Measurements from ENCODE around the gene CDT1.
"Not testable (repeated sequence)": the region's sequence is repeated elsewhere in the genome, so short reads cannot be mapped to it uniquely, and the experiment has no call there.

Gene CDT1

GRCh38 chr16:88770461-88771293 is 32.9 kb upstream of the CDT1 start:
- peak overlapping the region; percentile 69 for H3K27ac ChIP-seq
- no peak for TF ChIP-seq CTCF (conservative IDR thresholded peaks at IDR 0.05)

GRCh38 chr16:88771294-88771772 is 32.3 kb upstream of the CDT1 start:
- no peak for TF ChIP-seq CTCF (conservative IDR thresholded peaks at IDR 0.05)
- H3K27ac ChIP-seq: peak overlapping the region; percentile 69

DNA sequence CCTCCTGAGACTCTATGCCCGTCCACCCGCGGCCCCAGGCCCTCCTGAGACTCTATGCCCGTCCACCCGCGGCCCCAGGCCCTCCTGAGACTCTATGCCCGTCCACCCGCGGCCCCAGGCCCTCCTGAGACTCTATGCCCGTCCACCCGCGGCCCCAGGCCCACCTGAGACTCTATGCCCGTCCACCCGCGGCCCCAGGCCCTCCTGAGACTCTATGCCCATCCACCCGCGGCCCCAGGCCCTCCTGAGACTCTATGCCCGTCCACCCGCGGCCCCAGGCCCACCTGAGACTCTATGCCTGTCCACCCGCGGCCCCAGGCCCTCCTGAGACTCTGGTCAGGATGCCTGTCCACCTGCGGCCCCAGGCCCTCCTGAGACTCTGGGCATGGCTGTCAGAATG is 31.8 kb upstream of the CDT1 start:
- not testable (repeated sequence) for H3K27ac ChIP-seq

GRCh38 chr16:88772871-88773811 is 30.4 kb upstream of the CDT1 start:
- H3K27ac ChIP-seq: no peak overlapping the region
- no peak for TF ChIP-seq CTCF (conservative IDR thresholded peaks at IDR 0.05)

DNA sequence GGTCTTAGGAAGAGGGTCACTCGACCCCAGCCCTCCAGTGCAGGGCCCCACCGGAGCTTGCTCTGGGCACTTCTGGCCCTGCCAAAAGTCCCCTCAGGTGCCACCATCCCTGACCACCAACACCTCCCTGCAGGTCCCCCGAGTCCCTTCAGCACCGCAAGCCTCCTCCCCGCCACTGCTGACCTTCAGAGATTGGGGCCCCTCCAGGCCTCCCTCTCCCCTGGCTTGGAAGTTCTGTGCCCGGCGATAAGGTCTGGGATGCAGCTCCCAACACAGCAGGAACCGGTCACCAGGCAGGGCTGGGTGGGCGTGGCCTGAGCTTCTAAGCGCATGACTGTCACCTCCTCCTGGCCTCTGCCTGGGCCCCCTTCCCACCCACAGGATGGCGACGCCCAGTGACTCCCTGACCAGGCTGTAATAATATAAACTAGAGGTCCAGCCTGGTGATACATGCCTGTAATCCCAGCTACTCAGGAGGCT is 29.7 kb upstream of the CDT1 start:
- no peak overlapping the region for H3K27ac ChIP-seq
- TF ChIP-seq CTCF (conservative IDR thresholded peaks at IDR 0.05): no peak

DNA sequence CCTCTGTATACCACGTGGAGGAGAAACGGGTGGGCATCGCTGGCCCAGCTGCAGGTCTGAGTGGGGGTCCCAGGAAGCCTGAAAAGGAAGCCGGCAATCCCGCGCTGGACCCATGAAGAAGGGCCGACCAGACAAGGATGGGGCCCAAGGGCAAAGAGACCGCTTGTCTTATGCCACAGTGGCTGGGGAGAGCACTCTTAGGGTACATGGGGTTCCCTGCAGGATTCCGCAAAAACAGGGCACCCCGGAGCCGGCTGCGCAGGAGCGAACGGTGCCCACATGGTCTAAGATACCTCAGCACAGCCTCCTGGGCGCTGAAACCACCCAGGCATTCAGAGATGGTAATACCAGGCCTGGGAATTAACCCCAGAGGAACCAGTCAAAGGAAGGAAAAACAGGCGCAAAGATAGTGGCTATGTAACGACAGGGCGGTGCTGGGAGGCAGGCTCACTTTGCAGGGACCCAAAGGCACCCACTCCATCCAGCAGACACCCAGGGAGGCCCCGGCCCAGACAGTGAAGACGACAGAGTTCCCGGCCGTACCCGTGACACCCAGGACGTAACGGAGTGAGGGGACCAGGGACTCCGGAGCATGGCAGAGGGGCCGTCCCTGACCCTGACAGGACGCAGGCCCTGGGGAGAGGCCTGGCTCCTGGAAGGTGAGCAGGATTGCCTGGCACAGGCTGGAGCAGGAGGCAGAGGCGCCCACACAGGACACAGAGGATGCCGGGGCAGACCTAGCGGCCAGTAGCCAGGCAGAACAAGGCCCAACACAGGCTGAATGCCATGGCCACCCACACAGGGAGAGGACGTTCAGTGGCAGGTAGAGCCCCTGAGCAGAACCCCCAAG is 28.8 kb upstream of the CDT1 start:
- H3K27ac ChIP-seq: no peak overlapping the region
- no peak for TF ChIP-seq CTCF (conservative IDR thresholded peaks at IDR 0.05)

DNA sequence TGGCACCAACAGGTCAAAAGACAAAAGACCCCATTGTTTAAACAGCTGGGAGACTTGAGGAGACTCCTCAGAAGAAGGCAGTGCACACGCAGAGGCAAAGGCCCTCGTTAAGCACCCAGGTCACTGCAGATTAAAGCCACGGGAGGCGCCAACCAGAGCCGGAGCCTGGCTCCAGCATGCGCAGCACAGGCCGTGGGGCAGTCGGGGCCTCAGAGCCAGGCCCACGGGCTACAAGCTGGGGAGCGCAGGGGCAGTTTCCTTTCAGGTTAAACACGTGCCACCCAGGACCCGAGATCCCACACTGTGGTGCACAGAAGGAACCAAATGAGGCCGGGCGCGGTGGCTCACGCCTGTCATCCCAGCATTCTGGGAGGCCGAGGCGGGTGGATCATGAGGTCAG is 27.8 kb upstream of the CDT1 start:
- H3K27ac ChIP-seq: no peak overlapping the region

More for the DNA sequence above, 27.8 kb upstream of the CDT1 start:
- no peak for TF ChIP-seq CTCF (conservative IDR thresholded peaks at IDR 0.05)
